Posterior cingulate gyrus (tissue), 11 donors: ENCODE results near the gene SLC6A17.

Experiments used
- DNase-seq, 10 donors: peaks; one replicate each; pipeline versions ENCODE4 v3.0.0 to v3.0.0-alpha.2; 2020 to 2021; ENCODE audit warnings: mixed read lengths in 3 of 10
- intact Hi-C: fragments of 100-400 bp; cut with DNase I; formaldehyde crosslinking; loops from one replicate; pipeline ENCODE4 v1.15.1; 2023

SLC6A17 gene

DNA sequence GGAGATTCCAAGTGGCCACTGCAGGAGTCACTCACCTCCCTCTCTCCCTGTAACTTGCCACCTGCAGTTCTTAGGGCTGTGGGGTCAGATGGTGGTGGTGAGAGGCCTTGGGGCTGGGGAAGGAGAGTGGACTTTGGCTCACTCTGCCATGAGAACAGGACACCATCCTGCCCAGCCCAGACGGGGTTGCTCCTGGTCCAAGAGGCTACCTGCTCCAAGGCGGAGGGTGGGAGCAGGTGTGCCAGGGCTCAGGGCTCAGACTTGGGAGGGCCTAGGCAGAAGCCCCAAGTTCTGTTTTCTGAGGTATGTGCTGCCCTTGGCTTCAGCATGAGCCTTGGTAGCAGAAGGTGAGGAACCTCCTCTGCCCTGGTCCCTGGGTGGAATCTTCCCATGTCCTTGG is 48.5 kb downstream of the SLC6A17 start:
- DNase-seq: peak in 2 of 10 donors; percentile 54 to 67
- intact Hi-C loops: no loop called here

DNA sequence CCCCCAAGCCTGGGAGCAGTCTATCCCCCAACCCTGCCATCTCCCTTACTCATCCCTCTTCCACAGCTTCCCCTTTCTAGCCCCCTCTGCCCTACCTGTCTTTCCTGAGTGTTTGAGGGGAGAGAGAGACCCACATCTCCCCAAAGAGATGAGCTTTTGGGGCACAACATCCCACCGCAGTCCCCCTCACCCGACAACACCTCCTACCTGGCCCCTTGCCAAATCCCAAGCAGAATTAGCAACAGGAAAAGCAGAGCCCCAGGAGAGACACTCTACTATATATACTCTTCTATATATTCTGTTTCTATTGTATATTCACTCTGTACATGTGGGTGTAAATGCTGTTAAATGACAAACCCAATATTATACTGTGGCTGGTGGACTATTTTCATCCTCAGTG is 49.9 kb downstream of the SLC6A17 start:
- intact Hi-C loops: loop anchor here (5.0 kb wide), 1 partner anchor 207 kb away; the partner anchor contains the start of gene LAMTOR5
- DNase-seq: peak in 1 of 10 donors; percentile 22

DNA sequence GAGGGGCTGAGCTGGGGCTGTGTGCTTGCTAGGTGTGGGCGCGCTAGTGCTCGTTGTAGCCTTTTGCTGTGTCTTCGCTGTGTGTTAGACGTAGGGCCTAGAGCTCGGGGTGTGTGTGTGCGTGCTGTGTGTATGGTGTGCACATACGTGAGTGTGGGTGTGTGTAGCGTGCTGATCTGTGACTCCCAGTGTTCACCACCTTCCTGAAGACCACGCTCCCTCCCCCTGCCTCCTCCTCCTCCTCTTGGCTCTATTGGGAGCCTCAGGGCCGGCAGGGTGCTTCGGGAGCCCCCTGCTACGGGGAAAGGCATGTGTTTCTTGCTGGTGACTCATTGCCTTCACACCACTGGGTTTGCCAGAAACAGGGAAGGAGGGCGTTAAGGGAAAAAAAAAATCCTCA is 50.4 kb downstream of the SLC6A17 start:
- DNase-seq: peak in 7 of 10 donors; percentile 46 to 95 (median 79)
- intact Hi-C loops: loop anchor here (5.0 kb wide), 1 partner anchor 207 kb away; the partner anchor contains the start of gene LAMTOR5

DNA sequence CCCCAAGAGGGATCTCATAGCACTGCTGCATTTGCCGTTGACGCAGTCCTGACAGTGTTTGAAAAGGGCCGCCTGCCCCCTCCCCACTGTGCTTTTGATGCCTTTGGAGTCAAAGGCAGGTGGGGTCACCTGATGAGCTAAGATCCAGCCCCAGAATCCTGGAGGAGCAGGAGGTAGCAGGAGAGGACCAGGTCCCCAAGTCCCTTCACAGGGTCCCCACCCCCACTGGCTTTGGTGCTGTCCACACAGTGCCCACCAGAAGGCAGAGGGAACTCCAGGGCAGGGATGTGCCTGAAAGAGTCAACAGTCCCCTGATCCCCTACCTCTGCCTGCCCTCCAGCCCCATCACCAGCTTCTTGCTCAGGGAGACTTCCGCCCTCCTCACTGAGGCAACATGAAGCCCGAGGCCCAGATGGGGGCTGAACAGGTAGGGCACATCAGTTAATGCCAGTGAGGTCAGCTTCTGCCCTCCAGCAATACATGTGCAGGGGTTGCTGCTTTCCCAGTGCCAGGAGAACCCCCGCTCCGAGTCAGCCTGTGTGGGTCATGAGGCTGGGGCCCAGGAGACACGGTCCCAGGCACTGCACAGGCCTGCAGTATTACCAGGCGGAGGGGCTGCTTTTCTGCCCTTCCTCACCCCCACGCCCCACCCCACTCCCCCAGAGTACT is 51.0 kb downstream of the SLC6A17 start:
- intact Hi-C loops: loop anchor here (5.0 kb wide), 1 partner anchor 206 kb away; the partner anchor contains the start of gene LAMTOR5
- peak in 2 of 10 donors; percentile 57 to 82 for DNase-seq

DNA sequence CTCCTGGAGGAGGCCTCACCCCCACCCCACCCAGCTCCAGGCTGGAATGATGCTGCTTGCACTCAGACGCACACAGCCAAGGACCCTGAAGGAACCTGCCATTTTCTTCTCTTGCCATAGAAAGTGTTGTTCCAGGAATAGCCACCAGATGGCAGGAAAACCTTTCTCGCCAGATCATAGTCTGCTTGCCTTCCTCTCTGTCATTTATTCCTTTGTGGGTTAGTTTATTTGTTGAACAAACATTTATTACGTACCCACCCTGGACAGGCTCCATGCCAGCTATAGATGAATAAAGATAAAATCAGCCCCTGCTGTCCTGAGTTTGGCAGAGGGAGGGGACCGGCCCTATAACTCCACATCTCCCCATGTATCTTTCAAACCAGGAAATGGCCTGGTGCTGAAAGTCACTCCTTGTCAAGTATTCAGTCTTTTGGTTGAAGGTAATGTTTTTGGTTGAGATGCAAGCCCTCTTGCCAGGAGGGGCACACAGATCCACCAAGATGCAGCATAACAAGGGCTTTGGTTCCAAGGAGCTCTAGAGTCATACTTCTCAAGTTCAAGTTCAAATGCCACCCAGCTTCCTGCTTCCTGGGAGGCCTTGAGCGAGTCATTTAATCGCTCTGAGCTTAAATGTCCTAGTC is 52.8 kb downstream of the SLC6A17 start:
- DNase-seq: peak in 4 of 10 donors; percentile 42 to 84 (median 50)
- intact Hi-C loops: loop anchor here (1.0 to 5.0 kb wide), 3 partner anchors 109 to 257 kb away; partner anchors contain the start of gene LAMTOR5

DNA sequence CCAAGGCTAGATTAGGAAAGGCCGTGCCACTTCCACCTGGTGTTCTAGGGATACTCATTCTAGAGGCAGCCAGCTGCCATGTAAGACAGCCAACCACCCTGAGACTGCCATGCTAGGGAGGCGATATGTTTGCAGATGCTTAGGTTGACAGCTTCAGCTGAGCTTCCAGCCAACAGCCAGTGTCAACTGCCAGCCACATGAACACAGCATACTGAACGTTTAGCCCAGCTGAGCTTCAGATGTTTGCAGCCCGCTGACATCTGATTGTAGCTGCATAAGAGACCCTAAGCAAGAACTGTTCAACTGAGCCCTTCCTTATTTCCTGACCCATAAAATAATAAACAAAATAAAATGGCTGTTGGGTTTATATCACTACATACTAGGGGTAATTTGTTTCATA is 54.9 kb downstream of the SLC6A17 start:
- intact Hi-C loops: loop anchor here (5.0 kb wide), 1 partner anchor 292 kb away; no protein-coding TSS in a partner anchor
- peak in 2 of 10 donors; percentile 6 to 86 for DNase-seq

DNA sequence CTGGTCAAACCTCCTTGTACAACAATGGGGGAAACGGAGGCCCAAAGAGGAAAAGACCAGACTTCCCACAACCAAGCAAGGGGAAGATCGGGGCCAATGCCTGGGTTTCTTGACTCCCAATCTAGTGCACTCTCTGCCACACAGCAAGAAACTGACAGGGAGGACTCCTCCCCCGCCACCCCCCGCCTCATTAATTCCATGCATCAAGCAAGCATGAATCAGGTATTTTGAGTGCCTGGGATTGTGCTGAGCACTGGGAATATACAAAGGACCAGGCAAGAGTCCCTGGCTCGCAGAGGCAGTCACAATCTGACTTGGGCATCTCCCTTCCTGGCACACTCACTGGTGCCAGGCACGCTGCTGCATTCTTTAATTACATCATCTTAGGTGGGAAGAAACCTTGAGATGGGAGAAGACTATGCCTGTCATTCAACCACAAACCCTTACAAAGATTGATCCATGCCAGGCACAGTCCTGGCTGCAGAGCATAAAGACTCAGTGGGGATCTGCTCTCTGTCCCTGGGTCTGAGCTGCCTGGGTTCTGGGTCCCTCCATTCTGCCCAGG is 55.4 kb downstream of the SLC6A17 start:
- intact Hi-C loops: loop anchor here (5.0 kb wide), 1 partner anchor 292 kb away; no protein-coding TSS in a partner anchor
- DNase-seq: peak in 2 of 10 donors; percentile 11 to 41

DNA sequence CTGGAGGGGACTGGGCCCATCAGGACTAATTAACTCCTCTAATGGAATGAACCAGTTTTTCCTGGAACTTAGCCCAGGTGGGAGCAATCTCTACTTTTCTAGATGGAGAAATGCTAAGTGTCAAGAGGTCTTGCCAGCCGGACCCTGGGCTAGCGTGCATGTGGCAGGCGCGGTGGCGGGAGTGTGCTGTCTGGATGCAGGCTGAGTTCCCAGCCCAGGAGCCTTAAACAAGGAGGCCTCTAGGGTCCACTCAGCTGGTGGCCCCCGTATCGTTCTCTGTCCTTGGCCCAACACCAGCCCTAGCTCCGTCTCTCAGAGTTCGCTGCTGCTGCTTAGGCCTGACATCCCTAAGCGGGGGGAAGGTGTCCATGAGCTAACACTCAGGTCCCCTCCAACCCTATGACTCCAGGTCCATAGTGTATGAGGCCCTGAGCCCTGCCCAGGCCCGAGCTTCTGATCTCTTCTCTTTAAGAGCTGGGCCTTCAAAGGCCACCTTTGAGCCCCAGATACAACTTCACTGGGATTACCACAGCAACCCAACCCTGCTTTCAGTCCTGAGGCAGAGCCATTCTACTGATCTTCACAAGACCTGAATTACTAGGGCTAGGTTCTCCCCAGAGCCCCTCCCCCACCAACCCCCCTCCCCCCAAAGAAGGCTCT is 56.1 kb downstream of the SLC6A17 start:
- intact Hi-C loops: loop anchor here (5.0 kb wide), 1 partner anchor 291 kb away; no protein-coding TSS in a partner anchor
- peak in 1 of 10 donors; percentile 62 for DNase-seq

DNA sequence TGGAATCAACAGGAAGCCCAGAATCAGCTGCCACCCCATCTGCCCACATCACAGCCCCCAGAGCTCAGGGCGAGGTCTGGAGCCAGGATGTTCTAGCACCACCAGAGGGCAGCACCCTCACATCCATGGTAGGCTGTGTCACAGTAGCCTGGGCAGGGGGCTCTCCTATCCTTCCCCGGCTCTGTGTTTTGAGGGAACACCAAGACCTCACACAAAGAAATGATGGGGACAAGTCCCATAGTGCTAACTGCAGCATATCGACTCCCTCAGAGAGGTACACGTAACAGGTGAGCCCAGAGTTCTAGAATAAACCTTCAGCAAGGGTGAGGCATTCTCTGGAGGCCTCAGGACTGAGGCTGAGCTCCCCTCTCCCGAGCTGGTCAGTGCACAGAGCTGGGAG is 57.5 kb downstream of the SLC6A17 start:
- DNase-seq: peak; percentile 45 to 94 (median 76)
- intact Hi-C loops: loop anchor here (1.0 to 5.0 kb wide), 2 partner anchors 104 to 289 kb away; no protein-coding TSS in a partner anchor

DNA sequence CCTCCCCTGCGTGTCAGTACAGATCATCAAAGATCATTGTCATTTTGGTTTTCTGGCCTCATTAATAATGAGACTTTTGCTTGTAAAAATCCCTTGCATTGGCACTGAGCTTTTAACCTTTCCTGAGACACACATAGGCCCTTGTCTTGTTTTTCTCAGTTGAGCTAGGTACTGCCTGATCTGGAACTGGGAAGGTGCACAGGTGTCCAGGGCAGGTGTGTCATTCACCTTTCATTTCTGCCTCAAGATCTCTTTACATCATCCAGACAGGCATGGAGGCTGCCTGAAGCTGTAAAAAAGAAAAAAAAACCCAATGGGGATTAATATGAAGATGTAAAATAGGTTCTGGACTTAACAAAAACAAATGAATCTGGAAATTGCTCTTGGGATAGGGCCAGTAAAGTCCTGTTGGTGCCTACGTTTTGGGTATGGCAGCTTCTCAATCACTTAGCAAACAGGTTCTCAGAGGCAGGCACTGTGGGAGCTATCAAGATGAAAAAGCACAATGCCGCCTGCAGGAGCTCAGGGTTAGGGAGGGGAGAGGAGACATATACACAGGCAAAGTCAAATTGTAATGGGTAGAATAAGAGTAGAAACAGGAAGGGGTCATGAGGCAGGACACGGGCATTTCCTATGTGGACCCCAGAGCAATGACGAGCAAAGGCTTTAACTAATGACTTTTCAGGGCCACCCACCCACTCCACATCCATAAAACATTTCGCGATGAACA is 58.8 kb downstream of the SLC6A17 start:
- peak in 1 of 10 donors; percentile 49 for DNase-seq
- intact Hi-C loops: loop anchor here (1.0 to 5.0 kb wide), 2 partner anchors 103 to 288 kb away; no protein-coding TSS in a partner anchor

DNA sequence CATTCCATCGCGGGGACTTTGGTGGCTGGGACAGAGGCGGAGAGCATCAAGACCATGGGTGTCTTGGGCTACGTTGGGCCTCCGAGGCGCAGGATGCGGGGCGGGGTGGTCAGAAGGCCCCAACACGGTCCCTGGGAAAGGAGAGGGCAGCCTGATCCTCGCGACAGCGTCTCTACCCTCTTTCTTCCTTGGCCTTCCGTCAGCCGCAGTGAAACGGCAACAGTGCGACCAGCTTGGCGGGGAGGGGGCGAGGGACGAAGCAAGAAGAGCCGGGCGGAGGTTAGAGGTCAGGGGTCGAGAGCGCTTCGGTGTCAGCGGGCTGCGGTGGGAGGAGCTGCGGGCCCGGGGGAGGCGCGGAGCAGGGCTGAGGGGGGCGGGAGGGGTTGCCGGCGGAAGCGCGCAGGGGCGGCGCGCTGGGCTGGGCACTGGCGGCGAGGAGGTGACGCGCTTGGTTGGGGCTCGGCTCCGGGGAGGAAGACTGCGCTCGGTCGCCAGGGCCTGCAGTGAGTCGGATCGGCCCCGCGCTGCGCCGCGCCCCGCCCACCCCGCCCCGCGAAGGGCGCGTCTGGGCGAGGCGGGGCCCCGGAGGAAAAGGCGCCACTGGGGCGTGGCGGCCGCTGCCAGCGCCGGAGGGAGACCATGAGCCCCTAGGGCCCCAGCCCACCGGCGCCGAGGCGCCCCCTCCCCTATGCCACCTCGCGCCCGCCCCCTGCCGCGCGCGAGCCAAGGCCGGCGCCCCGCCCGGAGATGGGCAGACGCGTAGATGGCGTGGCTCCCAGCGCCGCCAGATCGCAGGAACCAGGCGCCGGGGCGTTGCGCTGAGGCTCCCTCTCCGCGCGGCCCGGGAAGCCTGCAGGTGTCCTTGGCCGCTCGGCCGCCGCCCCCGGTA is 59.7 kb downstream of the SLC6A17 start, which contains the start of gene KCNC4:
Gene KCNC4, plus strand, starts transcription at position 600 of the 889 bp plus-strand sequence. CDS start 1,186 bp downstream, outside the sequence.
- intact Hi-C loops: loop anchor here (5.0 kb wide), 1 partner anchor 287 kb away; no protein-coding TSS in a partner anchor
- peak; percentile 48 to 96 (median 77) for DNase-seq

DNA sequence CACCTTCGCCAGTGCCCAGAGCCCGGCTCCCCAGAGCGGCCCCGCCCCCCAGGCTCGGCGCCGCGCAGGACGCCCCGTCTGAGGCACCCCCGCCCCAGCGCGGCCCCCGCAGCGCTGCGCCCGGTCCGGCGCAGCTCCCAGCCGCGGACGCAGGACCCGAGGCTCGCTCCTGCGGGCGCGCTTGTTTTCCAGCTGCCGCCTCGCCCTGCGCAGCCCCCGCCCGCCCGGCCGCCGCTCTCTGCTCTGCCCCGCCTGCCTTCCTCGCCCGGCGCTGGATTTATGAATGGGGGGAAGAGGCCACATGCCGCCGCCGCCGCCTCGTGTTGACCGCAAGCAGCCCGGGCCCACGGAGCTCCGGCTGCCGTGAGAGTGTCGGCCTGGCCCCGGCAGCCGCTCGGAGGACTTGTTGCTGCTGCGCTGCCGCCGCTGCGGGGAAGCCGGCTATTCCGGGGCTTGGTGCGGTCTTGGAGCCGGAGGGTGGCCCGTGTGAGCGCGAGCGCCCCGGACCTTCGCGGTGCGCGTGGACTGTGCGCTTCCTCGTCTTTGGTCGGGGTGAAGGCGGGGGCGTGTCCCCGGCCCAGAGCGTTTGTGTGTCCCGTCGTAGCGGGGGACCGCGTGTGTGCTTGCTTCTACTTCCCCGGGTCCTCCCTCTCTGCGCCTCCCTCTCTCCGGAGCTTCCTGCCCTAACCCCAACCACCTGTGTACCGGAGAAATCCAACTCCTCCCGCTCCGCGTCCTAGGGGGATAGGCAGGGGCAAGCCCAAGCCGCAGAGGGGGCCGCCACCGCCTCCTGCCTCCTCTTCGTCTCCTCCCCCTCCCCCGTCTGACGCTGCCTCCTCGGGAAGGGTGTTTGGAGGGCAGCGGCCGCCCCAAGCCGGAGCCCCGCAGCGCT is 60.6 kb downstream of the SLC6A17 start:
- intact Hi-C loops: no loop called here
- DNase-seq: peak in 4 of 10 donors; percentile 26 to 90 (median 36)

DNA sequence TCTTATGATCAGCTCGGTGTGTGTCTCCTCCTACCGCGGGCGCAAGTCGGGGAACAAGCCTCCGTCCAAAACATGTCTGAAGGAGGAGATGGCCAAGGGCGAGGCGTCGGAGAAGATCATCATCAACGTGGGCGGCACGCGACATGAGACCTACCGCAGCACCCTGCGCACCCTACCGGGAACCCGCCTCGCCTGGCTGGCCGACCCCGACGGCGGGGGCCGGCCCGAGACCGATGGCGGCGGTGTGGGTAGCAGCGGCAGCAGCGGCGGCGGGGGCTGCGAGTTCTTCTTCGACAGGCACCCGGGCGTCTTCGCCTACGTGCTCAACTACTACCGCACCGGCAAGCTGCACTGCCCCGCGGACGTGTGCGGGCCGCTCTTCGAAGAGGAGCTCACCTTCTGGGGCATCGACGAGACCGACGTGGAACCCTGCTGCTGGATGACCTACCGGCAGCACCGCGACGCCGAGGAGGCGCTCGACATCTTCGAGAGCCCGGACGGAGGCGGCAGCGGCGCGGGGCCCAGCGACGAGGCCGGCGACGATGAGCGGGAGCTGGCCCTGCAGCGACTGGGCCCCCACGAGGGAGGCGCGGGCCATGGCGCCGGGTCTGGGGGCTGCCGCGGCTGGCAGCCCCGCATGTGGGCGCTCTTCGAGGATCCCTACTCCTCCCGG is 61.3 kb downstream of the SLC6A17 start:
- peak in 1 of 10 donors; percentile 85 for DNase-seq
- intact Hi-C loops: no loop called here

DNA sequence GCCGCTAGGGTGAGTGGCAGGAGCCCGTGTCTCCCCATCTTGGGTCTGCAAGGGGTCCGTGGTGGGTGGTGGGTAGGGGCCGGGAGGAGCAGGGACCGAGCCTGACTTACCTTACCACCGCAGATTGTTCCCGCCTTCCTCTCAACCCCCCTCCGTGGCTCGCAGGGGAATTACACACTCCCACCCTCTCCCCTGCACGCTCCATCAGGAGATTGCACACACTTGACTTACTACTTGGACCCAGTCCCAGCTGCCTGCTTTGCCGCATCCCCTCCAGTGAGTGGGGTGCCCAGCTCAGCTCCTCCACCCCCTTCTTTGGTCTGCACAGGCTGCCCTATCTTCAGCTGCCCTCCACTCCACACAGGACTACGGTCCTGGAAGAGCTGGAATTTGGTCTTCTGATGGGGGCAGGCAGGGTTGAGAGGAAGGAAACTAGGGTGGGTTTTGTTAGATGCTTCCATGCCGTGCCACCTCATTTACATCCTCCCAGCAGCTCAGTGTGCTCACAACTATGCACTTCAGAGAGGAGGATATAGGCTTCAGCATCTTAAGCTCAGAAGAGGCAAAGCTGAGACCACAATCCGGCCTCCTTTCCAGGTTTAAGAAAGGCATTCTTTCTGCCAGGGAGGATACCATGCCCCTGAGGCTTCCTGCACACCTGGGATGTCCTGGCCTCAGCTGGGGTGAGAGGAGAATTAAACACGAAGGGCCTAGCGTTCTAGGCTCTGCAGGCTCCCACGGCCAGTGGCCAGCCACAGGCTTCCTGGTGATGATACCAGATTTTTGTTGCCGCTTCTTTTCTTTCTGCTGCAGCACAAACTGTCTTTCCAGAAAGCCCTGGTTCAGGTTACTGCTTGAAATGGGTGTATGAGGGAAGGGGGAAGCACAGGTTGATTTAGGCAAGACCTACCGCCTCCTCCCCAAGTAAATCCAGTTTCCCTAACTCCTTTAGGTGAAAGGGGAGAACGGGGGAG is 62.2 kb downstream of the SLC6A17 start:
- intact Hi-C loops: no loop called here

DNA sequence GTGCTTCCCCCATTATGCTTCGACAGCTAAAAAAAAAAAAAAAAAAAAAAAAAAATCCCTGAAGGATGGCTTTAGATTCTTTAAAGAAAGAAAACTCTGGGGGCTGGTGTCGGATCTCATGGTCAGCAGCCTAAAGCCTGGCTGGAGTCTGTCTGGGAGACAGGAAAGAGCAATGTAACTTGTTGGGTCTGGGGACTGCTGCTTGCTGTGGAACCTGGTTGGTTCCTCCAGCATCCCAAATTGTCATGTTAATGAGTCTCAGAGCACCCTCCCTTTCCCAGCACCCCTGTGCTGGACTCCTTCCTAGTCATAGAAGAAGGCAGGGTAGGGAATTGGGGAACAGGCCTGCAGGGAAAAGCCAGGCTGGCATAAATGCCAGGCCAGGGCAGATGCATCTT is 62.8 kb downstream of the SLC6A17 start:
- intact Hi-C loops: no loop called here
- DNase-seq: no peak

More for the DNA sequence above, 62.2 kb downstream of the SLC6A17 start:
- peak in 4 of 10 donors; percentile 31 to 91 (median 68) for DNase-seq
